Thyroid gland (tissue), 4 donors: ENCODE data around the gene HNRNPL. TPM values are rescaled to one million over a fixed set of nuclear protein-coding genes. Genes with fewer than 3 reads are reported as not detected.

Experiments
- small RNA-seq: library from RNA; depleted of rRNA; stranded (forward); fragments of <200 nt; gene quantifications from one replicate; pipeline ENCODE3, GENCODE V24; 2016
- total RNA-seq, 4 donors: library from RNA; depleted of rRNA; stranded (reverse); fragments of >200 nt; gene quantifications; one replicate each; pipeline ENCODE4 v1.2.3, GENCODE V29; 2016

Gene HNRNPL
- total RNA-seq, 4 donors from 2014 or later, result 181 to 247 (median 232) TPM

Small RNA genes lying within 50 kb of the gene (small RNA-seq; reads per million reads assigned to genes)
- not detected for gene RNU6-140P

Other genes with a start within 250 kb of the HNRNPL start
- gene MAP4K1, start 232.0 kb downstream of the HNRNPL start, total RNA-seq, result 1 to 10 TPM in 3 of 4 donors, under 1 TPM in 1; 0.83 to 9.7 (median 2.2) TPM
- gene EIF3K, start 230.8 kb downstream of the HNRNPL start, total RNA-seq, result 100 to 1,000 TPM; 205 to 504 (median 440) TPM
- 100 to 1,000 TPM; 191 to 479 (median 365) TPM for gene ACTN4, start 202.3 kb downstream of the HNRNPL start, total RNA-seq
- gene CAPN12, start 105.5 kb downstream of the HNRNPL start, total RNA-seq, result 1 to 10 TPM in 2 of 4 donors, not detected in 2; 1.6 to 2.0 TPM
- not detected for gene LGALS7, start 76.5 kb downstream of the HNRNPL start, total RNA-seq
- not detected for gene LGALS7B, start 60.8 kb downstream of the HNRNPL start, total RNA-seq
- gene LGALS4, start 37.0 kb downstream of the HNRNPL start, total RNA-seq, result 1 to 10 TPM in 2 of 4 donors, not detected in 2; 1.6 TPM
- 100 to 1,000 TPM in 3 of 4 donors, 10 to 100 TPM in 1; 89.3 to 131 (median 130) TPM for gene ECH1, start 18.2 kb downstream of the HNRNPL start, total RNA-seq
- 10 to 100 TPM in 3 of 4 donors, 1 to 10 TPM in 1; 6.4 to 18.7 (median 13.5) TPM for gene RINL, start 28.3 kb upstream of the HNRNPL start, total RNA-seq
- 100 to 1,000 TPM in 1 of 4 donors, 10 to 100 TPM in 3; 69.6 to 107 (median 90.7) TPM for gene SIRT2, start 49.6 kb upstream of the HNRNPL start, total RNA-seq
- 10 to 100 TPM; 18.6 to 23.7 (median 21.2) TPM for gene NFKBIB, start 50.0 kb upstream of the HNRNPL start, total RNA-seq
- 1 to 10 TPM in 2 of 4 donors, not detected in 2; 1.2 to 1.9 TPM for gene CCER2, start 62.2 kb upstream of the HNRNPL start, total RNA-seq
- 10 to 100 TPM; 26.6 to 52.0 (median 37.8) TPM for gene SARS2, start 80.8 kb upstream of the HNRNPL start, total RNA-seq
- gene MRPS12, start 81.0 kb upstream of the HNRNPL start, total RNA-seq, result 10 to 100 TPM; 17.7 to 33.6 (median 22.1) TPM
- gene FBXO17, start 125.8 kb upstream of the HNRNPL start, total RNA-seq, result 10 to 100 TPM in 1 of 4 donors, 1 to 10 TPM in 3; 4.3 to 18.0 (median 8.1) TPM
- gene FBXO27, start 182.6 kb upstream of the HNRNPL start, total RNA-seq, result 1 to 10 TPM in 3 of 4 donors, under 1 TPM in 1; 0.24 to 5.0 (median 3.0) TPM
- under 1 TPM in 1 of 4 donors, not detected in 3; 0.22 TPM for gene ACP7, start 234.4 kb upstream of the HNRNPL start, total RNA-seq